ENCODE data around the gene GJA3.

The GJA3 gene

DNA sequence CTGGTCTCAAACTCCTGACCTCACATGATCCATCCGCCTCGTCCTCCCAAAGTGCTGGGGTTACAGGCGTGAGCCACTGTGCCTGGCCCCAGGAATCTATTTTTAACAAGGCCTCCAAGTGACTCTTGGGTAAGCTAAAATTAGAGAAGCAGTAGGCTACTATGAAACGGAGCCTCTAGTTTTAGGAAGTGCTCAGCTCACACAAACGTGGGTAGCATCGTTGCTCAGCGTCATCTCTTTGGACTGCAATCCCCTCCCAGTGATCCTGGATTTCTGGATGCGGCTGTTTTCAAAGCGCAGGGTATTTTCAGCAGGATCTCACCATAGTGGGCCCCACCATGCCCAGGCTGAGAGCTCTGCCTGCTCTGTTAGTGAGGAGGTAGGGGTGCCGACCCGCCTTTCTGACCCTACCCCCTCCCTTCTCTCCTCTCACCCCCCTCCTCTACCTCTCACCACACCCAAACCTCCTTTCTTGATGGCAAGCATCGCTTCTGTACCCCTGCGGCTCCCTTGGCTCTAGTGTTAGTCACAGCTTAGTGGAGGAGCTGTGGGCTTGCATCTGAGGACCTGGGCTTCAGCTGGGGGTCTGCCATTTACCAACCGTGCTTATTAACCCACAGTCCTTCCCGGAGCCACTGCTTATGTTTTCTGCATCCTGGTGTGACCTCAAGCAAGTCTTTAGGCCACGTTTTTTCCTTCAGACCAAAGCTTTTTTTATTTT is 34.2 kb downstream of the GJA3 start:
- DNase-seq: no peak

DNA sequence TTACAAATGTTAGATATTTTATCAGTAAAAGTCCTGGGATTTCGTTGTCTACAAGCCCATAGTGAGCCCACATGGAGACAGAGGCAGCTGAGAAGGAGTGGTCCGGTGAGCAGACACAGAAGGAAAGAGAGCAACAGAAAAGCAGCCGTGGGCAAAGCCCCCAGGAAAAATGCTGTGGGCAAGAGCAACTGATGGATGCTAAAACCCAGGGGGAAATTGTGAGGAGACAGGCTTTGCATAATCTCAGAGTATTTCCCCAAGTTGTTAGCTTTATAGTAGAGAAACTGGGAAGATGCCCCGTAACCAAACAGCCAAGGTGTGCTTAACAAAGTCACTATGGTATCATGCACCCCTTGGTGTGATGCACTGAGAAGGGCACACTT is 35.1 kb downstream of the GJA3 start:
- DNase-seq: no peak

DNA sequence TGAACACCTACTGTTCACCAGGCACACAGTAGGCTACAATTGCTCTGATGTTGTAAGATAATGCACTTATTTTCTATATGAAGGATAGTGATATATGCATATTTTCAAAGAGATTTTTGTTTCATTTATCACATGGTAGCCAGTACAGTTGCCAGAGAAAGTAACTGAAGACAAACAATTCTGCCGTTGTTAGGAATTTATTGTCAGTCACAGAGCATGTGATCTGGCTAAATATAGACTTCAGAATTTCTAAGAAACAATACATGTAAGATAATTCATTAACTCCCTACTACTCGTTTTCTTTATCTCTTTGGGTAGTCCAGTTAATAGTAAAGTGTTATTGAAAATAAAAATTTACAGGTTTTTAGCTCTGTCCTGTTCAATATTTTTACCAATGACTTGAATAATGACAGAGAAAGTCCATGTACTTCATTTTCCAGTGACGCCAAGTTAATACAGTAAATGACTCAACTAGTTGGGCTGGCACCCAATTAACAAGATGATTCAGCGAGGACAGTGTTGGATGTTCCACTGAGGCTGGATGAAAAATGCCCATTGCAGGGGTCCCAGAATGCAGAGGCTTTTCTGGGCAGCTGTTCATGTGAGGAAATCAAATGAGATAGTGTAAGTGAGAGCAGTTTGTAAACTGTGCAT is 35.6 kb downstream of the GJA3 start:
- no peak for DNase-seq

DNA sequence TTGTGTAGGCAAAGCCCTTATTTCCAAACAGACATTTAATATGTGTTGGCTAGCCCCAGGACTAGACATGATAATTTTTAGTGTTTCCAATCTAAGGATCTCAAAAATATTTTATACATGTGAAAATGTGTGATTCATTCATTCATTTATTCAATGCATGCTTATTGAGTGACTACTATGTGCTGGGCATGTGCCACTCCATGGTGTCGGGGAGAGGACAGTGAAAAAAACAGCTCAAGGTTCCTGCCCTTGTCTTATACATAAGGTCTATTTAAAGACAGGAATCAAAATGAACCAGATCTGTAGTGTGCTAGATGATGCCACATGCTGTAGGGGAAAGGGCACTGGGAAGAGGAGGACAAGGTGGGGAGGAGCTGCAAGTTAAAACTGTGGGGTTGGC is 36.5 kb downstream of the GJA3 start:
- DNase-seq: no peak

DNA sequence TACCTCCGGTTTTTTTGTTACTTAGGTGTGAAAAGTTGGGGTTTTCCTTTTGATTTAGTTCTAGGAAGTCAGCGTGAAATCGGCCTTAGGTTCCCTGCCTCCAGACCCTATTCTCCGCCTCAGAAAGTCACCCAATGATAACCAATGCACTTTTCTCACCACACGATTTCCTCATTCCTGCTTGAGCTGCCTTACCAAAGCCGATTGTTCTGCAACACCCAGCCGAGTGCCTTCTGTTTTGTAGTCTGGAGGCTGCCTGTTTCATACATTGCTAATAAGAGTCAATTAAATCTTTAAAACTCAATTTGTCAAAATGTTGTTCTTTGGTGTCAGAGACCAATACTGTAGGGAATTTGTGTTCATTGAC is 39.7 kb downstream of the GJA3 start:
- DNase-seq: no peak

DNA sequence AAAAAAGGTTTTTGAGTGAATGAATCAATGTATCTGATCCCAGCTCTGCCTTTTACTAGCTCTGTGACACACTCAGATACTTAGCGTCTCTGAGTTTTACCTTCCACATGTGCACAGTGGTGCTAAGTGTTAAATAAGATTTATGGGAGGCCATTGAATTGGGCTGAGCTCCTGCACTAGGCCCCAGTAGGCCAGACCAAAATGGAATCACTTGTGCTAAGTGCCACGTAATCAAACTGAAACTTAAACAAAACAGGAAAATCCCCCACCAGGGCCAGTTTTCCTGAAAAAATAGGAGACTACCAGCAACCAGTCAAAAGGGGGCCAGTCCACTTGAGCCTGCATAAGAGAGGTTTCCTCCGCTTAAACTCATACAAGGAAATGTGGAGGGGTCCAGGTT is 40.9 kb downstream of the GJA3 start:
- DNase-seq: no peak

DNA sequence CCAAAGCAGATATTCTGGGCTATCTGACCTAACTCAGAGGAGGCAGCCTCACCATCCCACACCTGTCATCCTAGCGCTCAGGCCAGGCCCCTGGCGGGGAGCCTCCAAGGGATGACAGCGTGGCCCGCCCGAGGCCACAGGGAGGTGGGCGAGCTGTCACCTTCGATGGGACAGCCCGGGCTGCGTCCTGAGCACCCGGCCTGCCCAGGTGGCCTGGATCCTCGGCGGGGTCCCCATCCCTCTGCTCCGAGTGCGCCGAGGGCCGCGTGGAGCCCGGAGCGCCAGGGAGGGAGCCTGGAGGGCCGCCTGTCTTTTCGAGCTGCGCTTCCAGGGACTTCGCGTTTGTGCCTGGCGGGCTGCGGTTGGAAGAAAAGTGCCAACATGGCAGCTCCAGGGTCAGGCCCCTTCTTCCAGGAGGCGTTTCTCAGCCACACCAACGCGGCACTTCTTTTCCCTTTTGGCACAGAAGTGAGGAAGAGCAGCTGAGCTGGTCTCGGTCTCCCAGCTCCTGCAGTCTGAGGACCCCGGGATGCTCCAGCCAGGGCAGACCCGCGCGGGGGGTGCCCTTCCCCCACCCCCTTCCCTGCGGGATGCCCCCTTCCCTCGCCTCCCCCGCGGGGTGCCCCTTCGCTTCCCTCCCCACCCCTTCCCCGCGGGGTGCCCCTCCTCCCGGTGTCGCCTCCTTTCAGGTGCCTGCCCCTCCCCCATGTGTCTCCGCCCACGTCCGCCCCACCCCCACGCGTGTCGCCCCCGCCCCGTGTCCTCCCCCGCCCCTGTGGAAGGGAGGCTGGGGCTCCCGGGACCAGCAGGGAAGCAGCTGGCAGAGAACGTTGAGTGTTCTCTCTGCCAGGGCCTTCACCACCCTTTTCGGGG is 42.3 kb downstream of the GJA3 start:
- peak in 3 of 4 experiments; percentile 9 to 59 (median 40) for DNase-seq

DNA sequence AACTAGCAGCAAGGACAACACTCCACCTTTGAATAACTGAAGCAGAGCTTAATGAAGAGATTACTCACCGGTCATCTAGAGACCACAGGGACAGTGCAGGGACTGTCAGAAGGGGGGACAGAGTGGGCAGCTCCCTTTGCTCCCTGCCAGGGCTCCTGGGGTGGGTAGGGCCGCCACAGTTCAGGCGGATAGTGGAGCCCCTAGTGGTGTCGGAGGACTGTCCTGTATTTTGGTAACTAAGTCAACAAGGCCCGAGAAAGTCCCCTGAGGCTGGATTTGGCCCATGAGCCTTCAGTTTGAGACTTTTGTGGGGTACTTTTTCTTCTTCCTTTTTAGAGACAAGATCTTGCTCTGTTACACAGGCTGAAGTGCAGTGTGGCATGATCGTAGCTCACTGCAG is 44.6 kb downstream of the GJA3 start:
- no peak for DNase-seq

DNA sequence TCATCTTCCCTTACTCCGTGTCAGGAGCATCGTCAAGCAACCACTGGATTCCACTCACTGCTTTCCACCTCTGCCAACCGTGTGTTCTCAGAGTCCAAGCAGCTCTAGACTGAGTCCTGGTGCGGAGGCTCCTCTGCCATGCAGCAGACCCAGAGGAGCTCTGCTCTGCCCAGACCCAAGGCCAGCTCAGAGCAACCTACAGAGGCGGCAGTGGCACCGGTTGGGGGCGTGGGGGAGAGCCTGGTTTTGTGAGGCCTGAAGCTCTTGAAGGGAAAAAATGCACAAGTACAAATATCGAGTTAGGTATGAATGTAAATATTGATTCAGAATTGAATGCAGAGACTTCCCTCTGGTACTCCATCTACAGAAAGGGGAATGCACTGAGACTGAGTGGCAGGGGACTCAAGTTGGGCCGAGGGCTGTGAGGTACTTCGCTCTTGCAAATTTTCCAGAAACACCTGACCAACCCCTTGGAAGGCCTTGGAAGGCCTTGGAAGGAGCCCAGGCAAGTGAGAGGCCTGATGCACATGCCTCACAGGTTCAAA is 46.7 kb downstream of the GJA3 start:
- no peak for DNase-seq

DNA sequence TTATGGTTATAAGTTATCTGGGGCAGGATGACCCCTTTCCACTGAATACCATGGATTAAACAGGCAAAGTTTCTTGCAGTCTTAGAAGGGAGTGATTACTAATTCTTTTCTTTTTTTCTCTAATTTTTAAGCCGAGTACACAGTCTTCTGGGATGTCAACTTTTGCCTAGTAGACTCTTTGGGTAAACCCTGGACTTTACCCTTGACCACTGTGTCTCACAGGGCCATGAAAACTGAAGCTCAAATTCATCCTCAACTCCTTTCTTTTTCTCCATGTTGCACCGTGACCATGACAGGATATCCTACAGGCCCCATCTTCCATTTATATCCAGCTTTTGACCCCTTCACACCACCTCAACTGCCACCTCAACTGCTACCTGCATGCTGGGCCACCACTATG is 51.8 kb downstream of the GJA3 start:
- DNase-seq: no peak

DNA sequence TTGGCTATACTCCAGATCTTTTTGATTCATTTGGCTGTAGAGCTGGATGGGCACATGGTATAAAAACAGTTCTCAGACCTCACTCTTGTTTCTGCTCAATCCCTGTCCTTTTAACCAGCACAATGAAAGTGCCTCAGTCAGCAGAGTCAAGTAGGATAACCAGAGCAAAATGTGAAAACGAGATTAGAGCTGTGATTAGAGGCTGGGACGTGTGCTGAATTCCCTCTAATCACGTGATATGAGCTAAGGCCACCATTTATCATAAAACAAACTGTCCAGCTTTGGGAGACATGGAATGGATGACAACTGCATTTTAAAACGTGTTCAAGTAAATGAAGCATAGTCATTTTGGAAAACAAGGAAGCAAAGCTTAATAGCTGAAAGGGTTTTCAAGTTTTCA is 54.1 kb downstream of the GJA3 start:
- no peak for DNase-seq

DNA sequence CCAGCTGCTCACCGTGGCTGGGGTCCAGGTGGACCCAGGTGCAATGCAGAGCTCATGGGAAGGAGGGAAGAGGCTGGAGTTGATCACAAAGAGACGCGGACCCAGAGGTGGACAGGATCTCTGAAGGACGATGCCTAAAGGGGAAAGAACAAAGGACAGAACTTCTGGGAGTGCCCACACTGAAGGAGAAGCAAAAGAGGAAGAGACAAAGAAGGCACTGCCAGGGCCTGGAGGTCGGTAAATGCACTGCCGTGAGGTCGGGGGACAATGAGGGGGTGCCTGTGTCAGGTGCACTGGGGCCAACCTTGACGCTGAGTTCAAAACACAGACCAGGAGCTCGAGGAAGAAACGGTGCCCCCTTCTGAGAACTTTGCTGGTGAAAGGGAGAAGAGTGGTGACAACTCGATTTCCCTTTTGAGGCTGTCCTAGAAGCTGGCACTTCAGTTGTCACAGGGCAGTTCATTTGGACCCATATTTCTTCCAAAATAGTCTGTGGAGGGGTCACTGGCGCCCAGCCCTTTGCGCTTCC is 55.6 kb downstream of the GJA3 start:
- DNase-seq: no peak

DNA sequence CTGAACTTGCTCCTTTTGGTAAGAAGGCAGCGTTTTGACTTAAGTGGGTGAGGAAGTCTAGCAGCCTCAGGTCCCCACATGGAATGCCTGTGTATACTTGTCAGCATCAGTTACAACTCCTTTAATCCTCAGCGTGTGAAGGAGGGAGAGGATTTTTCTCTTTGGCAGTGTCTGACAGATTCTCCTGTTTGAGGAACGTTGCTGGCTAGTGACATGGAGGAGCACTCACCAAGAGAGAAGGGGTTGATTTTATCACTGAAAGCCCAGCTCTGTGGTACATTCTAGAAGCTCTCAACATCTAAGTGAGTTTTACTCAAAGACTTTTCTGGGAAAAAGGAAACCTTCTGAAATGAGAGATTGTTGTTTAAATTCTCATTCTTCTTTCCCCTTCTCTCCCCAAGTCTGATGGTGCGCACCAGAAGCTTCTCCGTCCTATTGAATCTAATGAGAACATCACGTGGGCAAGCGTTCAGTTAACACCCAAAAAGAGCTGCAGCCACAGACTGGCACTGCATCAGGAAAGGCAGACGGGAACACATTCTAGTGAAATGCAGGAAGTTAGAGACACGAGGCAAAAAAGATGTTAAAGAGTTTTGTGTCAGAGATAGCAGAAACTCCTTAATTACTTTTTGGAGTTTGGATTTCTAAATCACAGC is 58.2 kb downstream of the GJA3 start:
- no peak for DNase-seq

DNA sequence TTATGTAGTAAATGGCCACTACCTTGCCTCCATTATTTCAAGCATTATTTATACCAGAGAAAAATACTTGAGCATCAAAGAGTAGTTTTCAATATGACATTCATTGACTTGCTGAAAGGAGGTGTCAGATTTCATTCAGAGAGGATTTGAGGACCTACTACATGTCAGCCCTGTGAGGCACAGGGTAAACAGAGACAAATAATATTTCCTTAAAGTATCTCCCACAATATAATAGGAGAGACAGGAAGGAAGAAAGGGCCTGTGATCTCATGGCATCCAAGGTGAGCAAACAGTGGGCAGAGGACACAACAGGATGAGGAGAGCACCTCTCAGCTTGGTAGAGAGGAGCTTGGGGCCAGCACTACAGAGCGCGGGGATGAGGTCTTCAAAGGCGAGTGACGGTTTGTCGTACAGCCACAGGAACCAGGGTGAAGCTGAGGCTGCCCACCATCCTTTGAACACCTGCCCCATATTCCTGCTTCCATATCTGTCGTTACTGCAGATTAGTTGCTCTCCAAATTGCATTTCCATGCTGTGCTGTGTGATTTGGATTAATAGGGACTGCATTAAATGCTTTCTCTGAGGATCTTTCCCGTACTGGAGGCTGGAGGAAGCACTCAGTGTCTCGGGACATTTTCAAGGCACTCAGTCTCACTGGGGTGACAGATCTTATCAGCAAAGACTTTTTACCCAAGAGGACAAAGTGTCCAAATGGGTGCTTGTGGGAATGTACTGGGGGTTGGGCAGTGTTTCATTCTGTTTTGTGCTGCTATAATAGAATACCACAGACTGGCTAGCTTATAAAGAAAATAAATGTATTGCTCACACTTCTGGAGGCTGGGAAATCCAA is 59.2 kb downstream of the GJA3 start:
- no peak for DNase-seq

DNA sequence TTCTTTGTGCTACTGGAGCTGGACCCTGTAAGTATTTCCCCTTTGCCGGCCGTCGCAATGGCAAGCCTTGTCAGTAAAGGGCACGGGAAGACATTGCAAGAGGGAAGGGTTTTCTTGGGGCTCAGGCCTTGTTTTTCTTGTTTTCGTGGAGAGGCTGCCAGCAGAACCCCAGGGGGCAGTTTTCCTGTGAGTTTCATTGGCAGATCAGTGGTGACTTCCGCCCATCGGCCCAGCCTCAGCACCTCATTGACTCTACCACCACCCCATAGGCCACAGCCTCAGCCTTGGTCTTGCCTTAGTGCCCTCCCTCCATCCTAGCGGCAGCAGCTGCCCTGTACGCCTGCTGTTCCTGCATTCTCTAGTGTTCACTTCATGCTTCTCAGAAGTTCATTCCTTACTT is 61.5 kb downstream of the GJA3 start:
- no peak for DNase-seq

DNA sequence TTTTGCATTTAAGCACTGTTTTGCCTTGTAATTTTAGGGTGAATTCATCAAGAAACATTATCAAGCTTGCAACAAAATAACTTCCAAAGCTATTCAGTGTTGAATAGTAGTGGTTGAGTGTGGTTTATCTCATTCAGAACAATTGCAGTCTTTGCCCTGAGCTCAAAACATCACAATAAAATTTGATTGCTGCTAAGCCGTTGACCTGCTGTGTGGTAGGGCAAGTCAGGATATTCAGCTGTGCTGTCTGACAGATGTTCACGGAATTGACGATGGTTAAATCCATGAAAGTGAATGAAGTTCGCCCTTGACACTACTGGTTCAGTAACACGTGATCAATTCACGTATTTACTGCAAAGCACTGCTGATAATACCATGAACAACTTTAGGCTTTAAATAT is 66.9 kb downstream of the GJA3 start:
- no peak for DNase-seq

DNA sequence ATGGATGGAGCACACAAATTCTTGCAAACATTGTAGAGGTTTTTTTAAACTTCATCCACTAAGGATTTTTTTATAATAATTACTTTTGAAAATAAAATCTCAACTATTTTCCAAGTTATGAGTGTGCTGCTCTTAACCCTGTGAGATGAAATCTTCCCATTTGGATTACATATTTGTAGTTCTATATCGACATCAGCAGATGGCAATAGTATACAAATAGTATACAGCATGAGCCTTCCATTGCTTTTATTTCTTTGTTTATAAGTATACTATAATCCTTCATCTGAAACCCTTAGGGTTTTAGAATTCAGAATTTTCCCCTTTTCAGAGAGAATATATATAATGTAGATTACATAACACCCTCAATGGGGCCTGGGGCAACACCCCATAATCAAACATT is 70.5 kb downstream of the GJA3 start:
- DNase-seq: no peak
